ENCODE data around the gene POLD4.

POLD4 gene

GRCh38 chr11:67301313-67301921 is 51.9 kb downstream of the POLD4 start:
- DNase-seq (ENCODE audit: low read depth), result no peak

Measured in stimulated activated CD8-positive, alpha-beta memory T cell treated with anti-CD3 and anti-CD28 coated beads, Interleukin-15, amount 100 ng/mL, for 24 hours (primary cell).